Middle frontal gyrus (tissue), 1 donor: Measurements from ENCODE around the gene TTL.
"Not testable (repeated sequence)": the region's sequence is repeated elsewhere in the genome, so short reads cannot be mapped to it uniquely, and the experiment has no call there.

Experiments
- DNase-seq: peaks from one replicate; pipeline ENCODE4 v3.0.0-alpha.2; 2015; ENCODE audit warnings: low spot score; ENCODE audit errors: extremely low spot score

The TTL gene

GRCh38 chr2:112519506-112519905, 37.5 kb downstream of the TTL start:
- no peak for DNase-seq

GRCh38 chr2:112520234-112520783, 38.4 kb downstream of the TTL start:
- no peak for DNase-seq

- no peak for DNase-seq
These were observed 41.4 kb downstream of the TTL start for GRCh38 chr2:112523291-112523777.

GRCh38 chr2:112524276-112524675, 42.3 kb downstream of the TTL start:
- DNase-seq = not testable (repeated sequence)

- DNase-seq = no peak
These were observed 46.6 kb downstream of the TTL start for GRCh38 chr2:112528541-112528940.

- no peak for DNase-seq
These were observed 47.8 kb downstream of the TTL start for GRCh38 chr2:112529757-112530156.

- DNase-seq = no peak
These were observed 48.8 kb downstream of the TTL start for GRCh38 chr2:112530728-112531127.

GRCh38 chr2:112534826-112535225, 52.9 kb downstream of the TTL start:
- DNase-seq = no peak

- DNase-seq = not testable (repeated sequence)
These were observed 54.7 kb downstream of the TTL start for GRCh38 chr2:112536665-112537064.

- DNase-seq = no peak
These were observed 57.4 kb downstream of the TTL start for GRCh38 chr2:112539306-112539705.

- no peak for DNase-seq
These were observed 59.0 kb downstream of the TTL start for GRCh38 chr2:112540906-112541305.

- peak; percentile 68 for DNase-seq
These were observed 59.6 kb downstream of the TTL start for GRCh38 chr2:112541315-112542122.

GRCh38 chr2:112542123-112542983, 60.4 kb downstream of the TTL start, which contains the start of gene POLR1B:
Gene POLR1B, plus strand, starts transcription at chr2:112542465. Its CDS starts 30 bp downstream, at chr2:112542495.
- peak; percentile 75 for DNase-seq

GRCh38 chr2:112542984-112543661, 61.2 kb downstream of the TTL start:
- no peak for DNase-seq

- DNase-seq = no peak
These were observed 65.4 kb downstream of the TTL start for GRCh38 chr2:112547333-112547732.

- no peak for DNase-seq
These were observed 67.0 kb downstream of the TTL start for GRCh38 chr2:112548980-112549379.

- no peak for DNase-seq
These were observed 84.1 kb downstream of the TTL start for GRCh38 chr2:112566104-112566503.

- not testable (repeated sequence) for DNase-seq
These were observed 84.6 kb downstream of the TTL start for GRCh38 chr2:112566508-112566907.

GRCh38 chr2:112572005-112572404, 90.0 kb downstream of the TTL start:
- DNase-seq = no peak

GRCh38 chr2:112577756-112578155, 95.8 kb downstream of the TTL start:
- no peak for DNase-seq

GRCh38 chr2:112579241-112579640, 97.3 kb downstream of the TTL start:
- peak; percentile 42 for DNase-seq
